ENCODE data around the gene GFPT1. TPM values are rescaled to one million over a fixed set of nuclear protein-coding genes. Genes with fewer than 3 reads are reported as not detected.
"Not testable (repeated sequence)": the region's sequence is repeated elsewhere in the genome, so short reads cannot be mapped to it uniquely, and the experiment has no call there.

GFPT1 gene
- total RNA-seq, 2 donors from 2014 or later, result 45.6 to 53.1 TPM

DNA sequence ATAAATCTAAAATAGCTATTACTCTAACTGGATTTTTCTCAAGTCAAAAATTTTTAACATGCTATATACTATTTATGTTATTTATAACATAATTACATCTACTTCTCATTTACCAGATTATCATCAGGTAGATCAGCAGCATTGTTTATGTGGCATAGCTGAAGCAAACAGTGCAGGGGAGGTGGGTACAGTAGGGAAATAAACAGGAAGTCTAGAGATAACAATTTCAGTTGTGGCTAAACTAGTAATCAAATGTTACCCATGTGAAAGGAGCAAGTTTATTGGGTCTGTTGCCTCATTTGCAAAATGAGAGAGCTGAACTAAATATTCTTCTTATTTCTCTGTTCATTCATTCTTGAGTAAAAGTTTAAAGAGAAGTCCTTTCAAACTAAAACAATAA is 27.7 kb downstream of the GFPT1 start:
- DNase-seq (ENCODE audit: low spot score), result no peak
- H3K36me3 ChIP-seq, result peaks cover 60% of the 10 kb centered on the region
- no peaks in the 10 kb centered on the region for H3K9me3 ChIP-seq
- H3K4me3 ChIP-seq, result no peak overlapping the region
- no peak for ATAC-seq (ENCODE audit: insufficient number of reproducible peaks, low FRiP score, low read depth)
- H3K27me3 ChIP-seq (replicated peaks; ENCODE audit: insufficient read depth), result no peaks in the 10 kb centered on the region
- TF ChIP-seq, protein P1, sequence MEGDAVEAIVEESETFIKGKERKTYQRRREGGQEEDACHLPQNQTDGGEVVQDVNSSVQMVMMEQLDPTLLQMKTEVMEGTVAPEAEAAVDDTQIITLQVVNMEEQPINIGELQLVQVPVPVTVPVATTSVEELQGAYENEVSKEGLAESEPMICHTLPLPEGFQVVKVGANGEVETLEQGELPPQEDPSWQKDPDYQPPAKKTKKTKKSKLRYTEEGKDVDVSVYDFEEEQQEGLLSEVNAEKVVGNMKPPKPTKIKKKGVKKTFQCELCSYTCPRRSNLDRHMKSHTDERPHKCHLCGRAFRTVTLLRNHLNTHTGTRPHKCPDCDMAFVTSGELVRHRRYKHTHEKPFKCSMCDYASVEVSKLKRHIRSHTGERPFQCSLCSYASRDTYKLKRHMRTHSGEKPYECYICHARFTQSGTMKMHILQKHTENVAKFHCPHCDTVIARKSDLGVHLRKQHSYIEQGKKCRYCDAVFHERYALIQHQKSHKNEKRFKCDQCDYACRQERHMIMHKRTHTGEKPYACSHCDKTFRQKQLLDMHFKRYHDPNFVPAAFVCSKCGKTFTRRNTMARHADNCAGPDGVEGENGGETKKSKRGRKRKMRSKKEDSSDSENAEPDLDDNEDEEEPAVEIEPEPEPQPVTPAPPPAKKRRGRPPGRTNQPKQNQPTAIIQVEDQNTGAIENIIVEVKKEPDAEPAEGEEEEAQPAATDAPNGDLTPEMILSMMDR (IDR thresholded peaks at IDR 0.05), result no peak
- no peaks in the 10 kb centered on the region for H3K4me1 ChIP-seq (ENCODE audit: control insufficient read depth in 1 of 2, low read depth in 2 of 2)
- no peak overlapping the region for H3K27ac ChIP-seq

GRCh38 chr2:69358914-69359313 is 28.1 kb downstream of the GFPT1 start:
- ATAC-seq (ENCODE audit: insufficient number of reproducible peaks, low FRiP score, low read depth) (no peak), DNase-seq (ENCODE audit: low spot score) (no peak)

GRCh38 chr2:69356471-69356870 is 30.6 kb downstream of the GFPT1 start:
- ATAC-seq (ENCODE audit: insufficient number of reproducible peaks, low FRiP score, low read depth) (no peak), DNase-seq (ENCODE audit: low spot score) (no peak)
- H3K36me3 ChIP-seq, result peaks cover 46% of the 10 kb centered on the region
- TF ChIP-seq, protein P1 (IDR thresholded peaks at IDR 0.05), result no peak
- no peaks in the 10 kb centered on the region for H3K4me1 ChIP-seq (ENCODE audit: control insufficient read depth in 1 of 2, low read depth in 2 of 2)
- no peak overlapping the region for H3K4me3 ChIP-seq
- no peaks in the 10 kb centered on the region for H3K9me3 ChIP-seq
- H3K27ac ChIP-seq, result no peak overlapping the region
- H3K27me3 ChIP-seq (replicated peaks; ENCODE audit: insufficient read depth), result no peaks in the 10 kb centered on the region

More at GRCh38 chr2:69358914-69359313, 28.1 kb downstream of the GFPT1 start:
- Histone ChIP-seq H3K36me3 (peaks cover 60% of the 10 kb centered on the region), H3K4me1 (ENCODE audit: control insufficient read depth in 1 of 2, low read depth in 2 of 2) (no peaks in the 10 kb centered on the region), H3K9me3 (no peaks in the 10 kb centered on the region), H3K27me3 (replicated peaks; ENCODE audit: insufficient read depth) (no peaks in the 10 kb centered on the region), H3K4me3 (no peak overlapping the region), H3K27ac (no peak overlapping the region)
- TF ChIP-seq, protein P1 (IDR thresholded peaks at IDR 0.05), result no peak

GRCh38 chr2:69354976-69355375 is 32.1 kb downstream of the GFPT1 start:
- H3K4me3 ChIP-seq; H3K27ac ChIP-seq; DNase-seq (ENCODE audit: low spot score); H3K27me3 ChIP-seq (replicated peaks; ENCODE audit: insufficient read depth); ATAC-seq (ENCODE audit: insufficient number of reproducible peaks, low FRiP score, low read depth); H3K4me1 ChIP-seq (ENCODE audit: control insufficient read depth in 1 of 2, low read depth in 2 of 2); H3K9me3 ChIP-seq: not testable (repeated sequence)
- H3K36me3 ChIP-seq, result peaks cover 36% of the 10 kb centered on the region

DNA sequence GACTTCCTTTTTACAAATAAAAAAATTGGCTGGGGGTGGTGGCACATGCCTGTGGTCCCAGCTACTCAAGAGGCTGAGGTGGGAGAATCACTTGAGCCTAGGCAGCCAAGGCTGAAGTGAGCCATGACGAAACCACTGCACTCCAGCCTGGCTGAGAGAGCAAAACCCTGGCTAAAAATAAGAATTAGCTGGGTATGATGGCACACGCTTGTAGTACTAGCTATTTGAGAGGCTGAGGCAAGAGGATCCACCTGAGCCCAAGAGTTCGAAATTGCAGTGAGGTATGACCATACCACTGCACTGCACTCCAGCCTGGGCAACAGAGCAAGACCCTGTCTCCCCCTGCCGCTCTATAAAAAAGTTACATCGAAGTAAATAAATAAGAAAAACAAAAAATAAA is 33.7 kb downstream of the GFPT1 start:
- H3K9me3 ChIP-seq, result no peaks in the 10 kb centered on the region
- DNase-seq (ENCODE audit: low spot score) (no peak), ATAC-seq (ENCODE audit: insufficient number of reproducible peaks, low FRiP score, low read depth) (peak; percentile 60)
- peaks cover 38% of the 10 kb centered on the region for H3K36me3 ChIP-seq
- no peak overlapping the region for H3K4me3 ChIP-seq
- no peak overlapping the region for H3K27ac ChIP-seq
- no peaks in the 10 kb centered on the region for H3K27me3 ChIP-seq (replicated peaks; ENCODE audit: insufficient read depth)
- no peaks in the 10 kb centered on the region for H3K4me1 ChIP-seq (ENCODE audit: control insufficient read depth in 1 of 2, low read depth in 2 of 2)
- TF ChIP-seq, protein P1 (IDR thresholded peaks at IDR 0.05), result no peak

- peaks cover 53% of the 10 kb centered on the region for H3K36me3 ChIP-seq
- no peak overlapping the region for H3K27ac ChIP-seq
- no peak for ATAC-seq (ENCODE audit: insufficient number of reproducible peaks, low FRiP score, low read depth)
- H3K27me3 ChIP-seq (replicated peaks; ENCODE audit: insufficient read depth), result no peaks in the 10 kb centered on the region
- no peak for DNase-seq (ENCODE audit: low spot score)
- H3K4me3 ChIP-seq, result no peak overlapping the region
- no peaks in the 10 kb centered on the region for H3K4me1 ChIP-seq (ENCODE audit: control insufficient read depth in 1 of 2, low read depth in 2 of 2)
- no peaks in the 10 kb centered on the region for H3K9me3 ChIP-seq
- TF ChIP-seq, protein P1 (IDR thresholded peaks at IDR 0.05), result no peak
These were observed 38.2 kb downstream of the GFPT1 start for GRCh38 chr2:69348781-69349180.
